ENCODE results near the gene DGAT2.

GRCh38 chr11:75802021-75802912 lies 33.7 kb downstream of the DGAT2 start:
- TF ChIP-seq CTCF (IDR thresholded peaks at IDR 0.05; ENCODE audit: low read depth, low read length) (no peak), POLR2A (IDR thresholded peaks at IDR 0.05; ENCODE audit: extremely low read depth, insufficient read length) (no peak), MYC (IDR thresholded peaks at IDR 0.05; ENCODE audit: low read depth, low read length) (no peak), MAX (IDR thresholded peaks at IDR 0.05; ENCODE audit: low read depth, low read length) (no peak)
